Stimulated activated CD4-positive, alpha-beta T cell treated with anti-CD3 and anti-CD28 coated beads, Interleukin-4, amount 100 ng/mL, for 1 hour (primary cell): Measurements from ENCODE around the gene BMP7.
"Not testable (repeated sequence)": the region's sequence is repeated elsewhere in the genome, so short reads cannot be mapped to it uniquely, and the experiment has no call there.

Source experiments
- DNase-seq: peaks from one replicate; pipeline ENCODE4 v3.0.0-alpha.2; 2020

Gene BMP7

DNA sequence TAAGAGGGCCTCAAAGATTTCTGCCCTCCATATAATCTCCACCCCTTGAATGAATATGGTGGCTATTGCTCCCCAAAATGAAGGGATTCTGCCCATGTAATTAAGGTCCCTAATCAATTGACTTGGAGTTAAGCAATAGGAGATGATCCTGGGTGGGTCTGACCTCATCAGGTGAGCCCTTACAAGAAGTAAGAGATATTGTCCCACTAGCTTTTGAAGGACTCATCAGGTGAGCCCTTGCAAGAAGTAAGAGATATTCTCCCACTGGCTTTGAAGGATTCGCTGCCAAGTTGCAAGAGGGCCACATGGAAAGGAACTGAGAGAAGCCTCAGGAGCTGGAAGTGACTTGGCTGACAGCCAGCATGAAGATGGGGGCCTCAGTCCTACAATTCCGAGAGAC, 103.4 kb downstream of the BMP7 start:
- no peak for DNase-seq

DNA sequence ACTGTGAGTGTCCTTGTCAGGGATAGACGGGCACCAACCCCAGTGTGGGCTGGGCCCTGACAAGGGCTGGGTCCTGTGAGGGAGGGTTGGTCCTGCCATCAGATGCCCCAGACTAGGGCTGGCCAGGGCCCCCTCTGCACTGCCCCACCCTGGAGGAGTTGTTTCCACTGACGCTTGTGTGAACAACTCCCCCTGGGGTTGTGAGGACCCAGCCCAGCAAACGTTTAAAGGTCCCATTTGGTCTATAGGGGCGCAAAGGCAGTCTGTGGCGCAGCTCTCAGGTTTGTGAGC, 104.1 kb downstream of the BMP7 start:
- no peak for DNase-seq

DNA sequence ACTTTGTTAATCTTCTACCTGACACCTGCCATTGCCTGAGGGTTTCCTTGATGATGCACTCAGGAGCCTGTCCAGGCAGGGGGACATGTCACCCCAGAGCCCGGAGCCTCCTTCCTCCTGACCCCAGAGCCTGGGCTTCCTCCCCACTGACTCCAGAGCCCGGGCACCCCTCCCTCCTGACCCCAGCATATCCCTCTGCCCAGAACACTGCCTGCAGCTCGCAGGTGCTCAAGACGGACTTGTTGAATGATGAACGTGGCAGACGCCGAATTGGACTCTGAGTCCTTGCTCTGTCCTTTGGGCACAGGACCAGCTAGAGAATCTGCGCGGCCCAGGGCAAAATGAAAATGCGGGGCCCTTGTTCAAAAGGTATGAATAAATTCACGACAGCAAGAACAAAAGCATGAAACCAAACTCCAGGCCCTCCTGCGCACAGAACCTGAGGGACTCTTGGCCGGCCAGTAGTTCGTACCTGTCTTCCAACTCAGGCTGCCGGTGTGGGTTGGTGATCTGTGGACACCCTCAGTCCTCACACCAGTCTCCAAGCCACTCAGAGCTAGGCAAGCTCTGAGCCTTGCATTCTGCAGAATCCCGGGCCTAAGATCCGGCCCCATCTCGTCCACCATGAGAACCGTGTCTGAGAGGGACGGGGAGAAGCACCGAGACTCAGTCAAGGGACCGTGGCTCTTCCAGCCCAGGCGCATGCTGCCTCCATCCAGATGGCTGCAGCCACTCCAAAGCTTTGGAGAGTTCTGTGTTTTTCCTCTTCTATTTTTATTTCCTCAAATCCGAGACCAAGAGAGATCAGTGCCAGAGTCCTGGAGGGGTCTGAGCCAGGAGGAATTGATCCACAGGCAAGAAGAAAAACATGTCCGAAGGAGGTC, 104.7 kb downstream of the BMP7 start:
- no peak for DNase-seq

DNA sequence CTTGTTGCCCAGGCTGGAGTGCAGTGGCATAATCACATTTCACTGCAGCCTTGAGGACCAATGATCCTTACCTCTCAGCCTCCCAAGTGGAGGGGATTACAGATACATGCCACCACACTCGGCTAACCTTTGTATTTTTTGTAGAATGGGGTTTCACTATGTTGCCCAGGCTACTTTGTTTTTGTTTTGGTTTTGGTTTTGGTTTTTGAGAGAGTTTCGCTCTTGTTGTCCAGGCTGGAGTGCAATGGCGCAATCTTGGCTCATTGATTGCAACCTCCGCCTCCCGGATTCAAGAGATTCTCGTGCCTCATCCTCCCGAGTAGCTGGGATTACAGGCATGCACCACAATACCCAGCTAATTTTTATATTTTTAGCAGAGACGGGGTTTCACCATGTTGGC, 105.5 kb downstream of the BMP7 start:
- DNase-seq, result no peak

DNA sequence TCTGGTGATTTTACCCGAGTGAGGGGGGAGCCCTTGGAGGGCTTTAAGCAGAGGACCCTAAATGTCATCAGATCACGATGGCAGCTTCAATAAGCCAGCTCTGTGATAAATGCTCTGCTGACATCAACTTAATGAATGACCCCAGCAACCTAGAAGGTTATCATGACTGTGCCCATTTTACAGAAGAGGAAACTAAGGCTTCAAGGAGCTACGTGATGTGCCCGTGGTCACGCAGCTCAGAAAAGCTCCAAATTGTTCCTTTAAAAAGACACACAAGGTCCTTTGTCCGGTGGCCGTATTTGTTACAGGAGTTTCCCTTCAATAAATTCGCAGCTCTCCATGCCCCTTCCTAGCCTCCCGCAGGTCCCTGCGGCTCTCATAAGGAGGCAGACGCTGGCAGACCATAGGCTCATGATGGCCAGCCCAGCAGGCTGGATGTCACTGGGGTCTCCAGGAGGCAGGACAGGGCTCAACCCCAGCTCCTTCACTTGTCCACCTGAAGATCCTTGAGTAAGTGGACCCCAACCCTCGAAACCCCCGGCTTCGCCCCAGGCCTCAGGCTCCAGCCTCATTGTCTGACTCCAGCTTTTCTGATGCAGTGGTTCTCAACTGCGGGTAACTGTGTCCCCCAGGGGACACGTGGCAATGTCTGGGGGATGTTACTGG, 106.4 kb downstream of the BMP7 start:
- no peak for DNase-seq

DNA sequence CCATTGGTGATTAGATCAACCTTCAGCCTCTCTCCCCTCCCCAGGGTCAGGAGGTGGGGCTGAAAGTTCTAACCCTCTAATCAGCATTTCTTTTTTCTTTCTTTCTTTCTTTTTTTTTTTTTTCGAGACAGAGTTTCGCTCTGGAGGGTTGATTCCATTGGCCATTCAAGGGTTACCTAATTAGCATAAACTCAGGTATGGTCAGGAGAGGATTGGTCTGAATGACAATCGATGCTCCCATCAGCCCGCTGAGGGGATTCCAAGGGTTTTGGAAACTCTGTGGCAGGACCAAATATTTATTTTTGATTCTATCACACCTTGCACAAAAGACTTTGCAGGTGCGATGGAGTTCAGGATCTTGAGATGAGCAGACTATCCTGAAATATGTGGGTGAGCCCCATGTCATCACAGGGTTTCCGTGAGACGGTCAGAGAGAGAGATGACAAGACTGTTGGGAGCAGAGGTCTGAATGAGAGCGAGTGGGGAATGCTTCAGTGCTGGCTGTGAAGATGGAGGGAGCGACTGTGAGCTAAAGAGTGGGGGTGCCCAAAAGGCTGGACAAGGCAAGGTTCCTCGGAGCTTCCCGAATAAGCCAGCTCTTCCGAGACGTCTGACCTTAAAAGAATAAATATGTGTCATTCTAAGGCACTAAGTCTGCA, 107.1 kb downstream of the BMP7 start:
- no peak for DNase-seq

DNA sequence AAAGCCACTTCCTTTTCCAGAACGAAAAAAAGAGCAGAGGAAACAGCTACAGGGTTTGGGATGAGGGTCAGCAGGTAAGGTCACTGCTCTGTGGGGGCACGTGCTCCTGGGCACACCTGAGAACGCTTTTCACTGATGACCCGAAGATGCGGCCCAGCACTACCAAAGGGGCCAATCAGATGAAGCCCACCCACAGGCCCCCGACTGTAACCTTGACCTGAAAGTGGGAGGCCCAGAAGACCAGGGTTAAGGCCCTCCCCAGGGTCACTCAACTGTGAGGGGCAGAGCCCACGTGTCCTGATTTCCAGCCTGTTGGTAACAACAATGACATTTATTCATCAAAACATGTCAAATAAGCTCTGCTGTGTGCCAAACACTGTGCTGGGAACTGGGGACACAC, 108.0 kb downstream of the BMP7 start:
- DNase-seq, result no peak

DNA sequence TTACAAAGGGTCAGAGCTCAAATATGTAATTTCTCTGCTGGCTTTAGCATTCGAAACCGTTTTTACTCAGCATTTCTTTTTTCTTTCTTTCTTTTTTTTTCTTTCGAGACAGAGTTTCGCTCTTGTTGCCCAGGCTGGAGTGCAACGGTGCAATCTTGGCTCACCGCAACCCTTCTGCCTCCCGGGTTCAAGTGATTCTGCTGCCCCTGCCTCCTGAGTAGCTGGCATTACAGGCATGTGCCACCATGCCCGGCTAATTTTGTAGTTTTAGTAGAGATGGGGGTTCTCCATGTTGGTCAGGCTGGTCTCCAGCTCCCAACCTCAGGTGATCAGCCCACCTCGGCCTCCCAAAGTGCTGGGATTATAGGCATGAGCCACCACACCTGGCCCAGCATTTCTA, 108.7 kb downstream of the BMP7 start:
- DNase-seq, result not testable (repeated sequence)

DNA sequence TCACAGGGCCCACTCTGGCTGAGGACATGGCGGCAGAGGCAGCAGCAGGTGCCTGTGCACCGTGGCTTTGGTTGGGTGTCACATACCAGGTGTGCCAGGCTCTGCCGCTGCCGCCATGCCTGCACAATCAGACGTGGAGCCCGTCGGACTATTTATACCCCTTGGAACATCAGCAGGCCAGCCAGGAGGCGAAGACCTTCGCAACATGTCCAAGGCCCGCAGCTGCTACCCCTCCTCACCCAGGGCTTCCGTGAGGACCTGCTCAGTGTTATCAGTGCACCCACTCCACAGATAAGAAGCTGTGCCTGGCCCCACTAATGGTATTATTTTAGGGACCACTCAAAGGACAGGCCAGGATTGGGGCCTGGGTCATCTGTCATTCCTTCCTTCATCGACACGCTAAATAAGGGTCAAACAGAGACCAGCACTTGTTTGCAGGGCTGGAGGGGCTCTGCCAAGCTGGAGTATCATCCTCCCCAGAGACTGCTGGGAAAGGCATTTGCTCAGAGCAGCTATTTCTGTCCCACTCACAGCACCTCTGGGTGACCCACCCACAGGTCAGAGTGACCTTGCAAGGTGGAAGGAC, 109.2 kb downstream of the BMP7 start:
- DNase-seq, result no peak

DNA sequence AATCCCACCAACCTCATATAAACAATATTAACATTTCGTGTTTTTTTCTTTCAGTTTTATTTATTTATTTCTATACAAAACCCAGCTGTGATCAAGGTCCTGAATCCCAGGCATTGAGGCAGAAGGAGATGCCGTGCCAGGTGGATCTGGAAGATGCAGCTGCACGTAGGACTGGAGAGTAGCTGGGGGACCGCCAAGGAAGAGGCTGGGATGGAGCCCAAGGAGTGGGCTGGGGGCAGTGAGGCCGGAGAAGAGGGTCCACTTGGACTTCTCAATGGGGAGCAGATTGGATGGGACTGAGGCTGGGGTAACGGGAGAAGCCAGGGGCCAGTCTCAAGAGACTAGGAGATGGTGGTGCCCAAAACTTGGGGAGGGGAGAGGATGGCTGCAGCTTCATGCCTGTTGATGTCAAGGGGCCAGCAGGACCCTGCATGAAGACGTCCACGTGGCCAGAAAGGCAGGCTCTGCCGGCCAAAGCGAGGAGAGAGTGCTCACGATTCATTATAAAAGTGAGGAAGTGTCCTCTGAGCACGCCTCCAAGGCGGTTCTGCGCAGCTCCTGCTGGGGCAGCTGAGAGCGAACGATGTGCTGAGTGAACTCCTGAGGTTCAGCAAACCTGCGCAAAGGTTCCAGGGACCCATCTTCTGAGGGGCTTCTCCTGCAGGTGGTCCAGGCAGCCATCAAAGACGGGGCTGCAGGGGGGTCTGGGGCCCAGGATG, 110.3 kb downstream of the BMP7 start:
- DNase-seq, result no peak

DNA sequence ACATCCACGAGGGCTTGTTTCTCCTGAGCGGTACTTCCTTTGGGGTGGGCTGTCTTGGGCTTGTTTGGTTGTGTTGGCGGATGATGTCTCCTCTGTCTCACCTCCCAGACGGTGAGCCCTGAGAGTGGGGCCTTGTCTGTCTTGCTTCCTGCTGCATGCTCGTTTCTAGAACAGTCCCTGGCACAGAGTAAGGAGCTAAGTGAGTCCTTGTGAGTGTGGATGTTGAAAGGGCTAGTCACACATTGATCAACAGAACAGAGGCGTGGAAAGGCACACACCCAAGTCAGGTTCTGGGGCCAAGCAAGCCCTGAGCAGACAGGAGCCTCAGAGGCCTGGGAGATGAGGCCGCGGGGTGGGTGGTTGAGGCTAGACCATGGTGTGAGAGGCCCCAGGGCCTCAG, 111.0 kb downstream of the BMP7 start:
- no peak for DNase-seq

DNA sequence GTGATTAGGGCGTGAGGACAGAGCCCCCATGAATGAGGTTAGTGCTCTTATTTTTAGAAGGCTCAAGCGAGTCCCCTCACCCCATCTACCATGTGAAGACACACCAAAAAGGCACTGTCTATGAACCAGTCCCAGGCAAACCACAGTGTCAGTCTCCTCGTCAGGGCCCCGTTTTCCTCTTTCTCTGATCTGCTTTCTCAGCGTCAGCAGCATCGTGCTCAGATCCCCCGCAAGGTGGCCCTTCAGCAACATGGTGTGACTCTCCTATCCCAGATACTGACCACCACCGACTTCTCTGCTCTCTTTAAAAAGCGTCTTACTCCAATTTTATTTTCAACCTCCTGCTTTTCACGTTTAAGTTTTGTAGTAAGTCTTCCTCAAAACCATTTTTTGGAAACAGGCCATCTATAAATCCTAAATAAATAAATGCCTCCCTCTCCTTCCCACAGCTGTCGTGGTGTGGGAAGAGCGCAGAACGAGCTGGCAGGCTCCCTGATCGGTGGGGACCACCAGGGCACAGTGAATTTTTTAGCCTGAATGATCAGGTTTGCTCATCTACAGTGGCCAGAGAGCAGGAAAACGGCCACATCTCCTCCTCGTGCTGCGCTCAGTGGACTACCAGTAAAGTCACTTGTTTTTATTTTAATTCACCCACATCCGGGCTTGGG, 113.1 kb downstream of the BMP7 start:
- no peak for DNase-seq

DNA sequence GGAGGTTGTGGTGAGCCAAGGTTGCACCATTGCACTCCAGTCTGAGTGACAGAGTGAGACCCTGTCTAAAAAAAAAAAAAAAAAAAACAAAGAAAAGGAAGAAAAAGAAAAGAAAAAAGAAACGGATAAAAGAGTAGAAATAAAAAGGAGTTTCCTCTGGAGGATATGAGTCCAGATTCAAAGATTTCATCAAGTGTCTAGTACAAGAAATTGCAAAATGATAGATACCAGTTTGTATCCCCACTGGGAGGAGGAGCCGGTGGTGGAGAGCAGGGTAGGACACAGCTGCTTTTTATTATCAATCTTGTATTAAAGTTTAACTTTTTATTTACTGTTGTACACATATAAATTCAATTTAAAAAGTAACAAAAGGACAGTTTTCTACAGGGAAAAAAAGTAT, 113.9 kb downstream of the BMP7 start:
- no peak for DNase-seq

DNA sequence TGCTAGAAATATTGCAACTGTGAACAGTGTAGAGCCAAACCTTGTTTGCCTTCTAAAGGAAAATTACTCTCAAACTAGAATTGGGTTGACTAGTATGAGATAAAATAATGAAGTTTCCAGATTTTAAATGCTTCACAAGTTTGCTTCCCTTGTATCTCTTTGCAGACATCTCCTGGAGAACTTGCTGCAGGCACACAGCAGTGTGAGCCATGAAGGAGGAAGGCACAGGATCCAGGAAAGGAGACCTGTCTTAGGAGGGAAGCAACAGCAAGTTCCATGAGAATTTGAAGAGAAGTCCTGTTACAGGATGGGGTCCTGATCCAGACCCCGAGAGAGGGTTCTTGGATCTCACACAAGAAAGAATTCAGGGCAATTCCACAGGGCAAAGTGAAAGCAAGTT, 115.9 kb downstream of the BMP7 start:
- no peak for DNase-seq

DNA sequence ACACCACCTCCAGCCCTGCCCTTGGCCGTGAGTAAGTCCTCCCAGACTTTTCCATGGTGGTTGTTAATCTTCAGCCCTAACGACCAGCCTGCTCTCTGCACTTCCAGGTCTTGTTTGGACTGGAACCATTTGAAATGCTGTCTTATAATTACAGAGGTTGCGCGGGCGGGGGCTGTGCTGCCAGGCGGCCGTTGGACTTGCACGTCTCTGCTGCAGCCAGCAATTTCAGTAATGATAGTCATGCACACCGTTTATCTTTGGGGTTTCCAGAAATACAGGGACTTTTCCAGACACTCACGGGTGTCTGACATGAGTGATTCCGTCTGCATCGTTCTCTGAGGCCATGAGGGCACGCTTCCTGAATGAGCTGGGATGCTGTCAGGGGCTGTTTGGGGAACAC, 118.2 kb downstream of the BMP7 start:
- DNase-seq, result no peak

DNA sequence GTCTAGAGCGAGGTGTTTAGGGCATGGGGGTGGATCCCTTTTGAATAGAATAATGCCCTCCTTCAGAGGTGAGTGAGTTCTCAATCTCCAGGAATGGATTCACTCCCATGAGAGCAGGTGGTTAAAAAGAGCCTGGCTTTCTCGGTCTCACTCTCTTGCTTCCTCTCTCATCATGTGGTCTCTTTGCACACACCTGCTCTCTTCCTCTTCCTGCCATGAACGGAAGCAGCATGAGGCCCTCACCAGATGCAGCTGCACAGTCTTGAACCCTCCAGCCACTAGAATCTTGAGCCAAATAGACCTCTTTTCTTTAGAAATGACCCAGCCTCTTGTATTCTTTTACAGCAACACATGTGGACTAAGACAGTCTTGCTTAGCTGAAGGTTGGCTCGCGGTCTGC, 119.3 kb downstream of the BMP7 start:
- DNase-seq, result no peak

DNA sequence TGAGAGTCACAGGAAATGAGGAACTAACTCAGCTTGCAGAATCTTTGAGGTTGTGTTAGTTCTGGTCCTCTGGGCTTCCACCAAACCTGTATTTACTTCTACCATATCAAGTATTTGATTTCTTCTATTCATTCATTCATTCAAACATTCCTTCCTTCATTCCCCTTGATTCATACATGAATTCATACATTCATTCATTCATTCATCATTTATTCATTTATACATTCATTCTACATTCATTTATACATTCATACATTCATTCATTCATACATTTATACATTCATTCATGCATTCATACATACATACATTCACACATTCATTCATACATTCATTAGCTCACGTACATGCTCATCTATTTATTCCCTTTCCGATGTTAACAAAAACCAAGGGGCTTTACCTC, 120.3 kb downstream of the BMP7 start:
- no peak for DNase-seq

DNA sequence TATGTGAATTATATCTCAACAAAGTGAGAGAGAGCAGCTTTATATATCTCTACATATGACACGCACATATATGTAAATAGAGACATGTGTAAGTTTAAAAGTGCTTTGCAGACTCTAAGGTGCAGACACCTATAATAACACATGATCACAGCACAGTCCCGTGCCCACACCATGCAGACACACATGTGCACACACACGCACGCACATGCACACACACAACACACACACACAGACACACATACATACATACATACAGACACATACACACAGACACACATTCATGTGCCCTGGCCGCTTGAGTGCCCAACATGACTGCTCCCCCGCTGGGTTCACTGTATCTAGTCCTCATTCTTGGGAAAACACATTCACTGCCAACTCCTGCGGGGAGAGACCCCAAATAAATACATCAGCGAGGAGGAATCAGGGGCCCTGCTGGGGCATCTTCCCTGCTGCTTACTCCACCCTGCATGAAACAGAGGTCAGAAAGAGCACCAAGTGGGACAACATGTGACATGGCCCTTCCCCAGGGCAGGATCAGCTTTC, 121.3 kb downstream of the BMP7 start:
- no peak for DNase-seq

DNA sequence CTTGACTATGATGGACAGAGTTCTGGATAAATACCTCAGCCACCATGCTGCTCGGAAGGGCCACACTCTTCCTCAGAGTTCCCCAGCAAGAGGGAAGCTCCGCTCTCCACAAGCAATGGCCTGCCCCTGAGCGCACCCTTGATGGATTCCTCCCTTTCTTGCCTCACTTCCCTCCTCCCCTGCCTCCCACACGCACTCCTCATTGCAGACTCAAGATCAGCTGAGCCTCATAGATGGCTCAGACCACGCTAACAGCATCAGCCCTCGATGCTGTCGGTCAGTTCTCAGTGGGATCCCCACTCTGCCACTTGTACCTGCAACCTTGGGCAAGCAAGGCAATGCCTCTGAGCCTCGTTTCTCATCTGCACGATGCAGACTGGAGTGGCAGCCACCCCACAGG, 123.3 kb downstream of the BMP7 start:
- no peak for DNase-seq

DNA sequence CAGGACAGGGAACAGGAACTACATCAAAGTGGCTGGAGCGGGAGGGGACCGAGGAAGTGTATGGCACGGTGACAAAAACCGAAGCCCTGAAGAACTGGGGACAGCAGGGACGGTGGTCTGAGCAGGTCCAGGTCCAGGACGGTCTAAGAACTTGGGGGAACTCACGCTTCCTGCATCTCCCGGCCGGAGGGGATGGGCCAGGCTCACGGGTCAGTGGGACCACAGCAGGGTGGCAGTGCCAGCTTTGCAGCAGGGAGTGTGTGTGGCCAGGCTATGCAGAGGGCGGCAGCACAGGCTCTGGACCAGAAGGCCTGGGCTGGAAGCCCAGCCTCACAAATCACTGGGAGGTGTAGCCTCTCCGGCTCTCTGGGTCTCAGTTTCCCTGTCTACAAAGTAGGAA, 123.8 kb downstream of the BMP7 start:
- DNase-seq, result no peak

DNA sequence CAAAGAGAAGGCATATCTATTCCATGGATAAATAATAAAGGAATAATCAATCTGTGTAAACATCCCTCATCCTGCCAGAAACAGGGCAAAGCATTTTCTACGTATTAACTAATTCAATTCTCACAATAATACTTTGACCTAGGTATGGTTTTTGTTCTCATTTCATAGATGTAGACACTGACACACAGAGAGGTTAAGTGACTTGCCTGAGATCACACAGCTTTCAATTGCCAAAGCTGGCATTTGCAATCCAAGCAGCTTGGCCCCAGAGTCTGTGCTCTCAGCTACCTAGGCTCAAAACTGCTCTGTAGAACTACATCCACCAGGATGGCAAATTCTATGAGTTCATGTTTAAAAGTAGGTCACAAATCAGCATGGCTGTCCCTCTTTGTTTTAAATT, 124.9 kb downstream of the BMP7 start:
- no peak for DNase-seq

DNA sequence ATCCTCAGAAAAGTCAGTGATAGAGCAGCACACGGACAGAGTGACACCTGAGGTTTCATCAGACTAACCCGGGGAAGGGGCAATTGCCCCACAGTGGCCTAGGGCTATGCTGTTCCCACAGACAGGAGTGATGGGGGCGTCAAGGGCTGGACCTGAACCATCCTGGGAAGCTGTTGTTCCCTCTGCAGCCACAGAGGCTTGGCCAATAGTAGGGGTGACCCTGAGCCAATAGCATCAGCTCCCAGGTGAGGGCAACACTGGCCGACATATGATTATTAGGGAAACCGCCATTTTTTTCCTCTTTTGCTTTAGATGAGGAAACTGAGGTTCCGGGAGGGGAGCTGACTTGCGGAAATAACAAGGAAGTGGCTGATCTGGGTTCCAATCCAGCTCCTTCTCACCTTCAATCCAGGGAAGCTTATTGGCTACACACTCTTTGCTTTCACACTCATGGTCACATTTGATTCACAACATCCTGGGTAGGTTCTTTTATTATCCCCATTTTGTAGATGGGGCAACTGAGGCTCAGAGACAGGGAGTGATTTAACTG, 126.0 kb downstream of the BMP7 start:
- no peak for DNase-seq
